Kidney (tissue), 14 donors: Measurements from ENCODE around the gene METTL24. TPM values are rescaled to one million over a fixed set of nuclear protein-coding genes. Genes with fewer than 3 reads are reported as not detected.

Experiments used
- DNase-seq, 5 donors: peaks; one replicate each; pipeline ENCODE4 v3.0.0-alpha.2; 2013 to 2020
- FAIRE-seq: peaks from 2 replicates; lab custom pipeline; 2012; peaks lifted over from hg19 to GRCh38; lab: Jason Lieb, UNC
- H3K27ac ChIP-seq, 2 donors: one replicate each; pipeline ENCODE4 v1.7.0; 2013; ENCODE audit warnings: low read depth in 2 of 2, low read length in 2 of 2, inconsistent platforms in 1 of 2
- H3K27me3 ChIP-seq: one replicate; pipeline ENCODE4 v1.7.1; 2013; ENCODE audit warnings: low read length, inconsistent platforms; ENCODE audit not compliant: control insufficient read depth, insufficient read depth
- H3K36me3 ChIP-seq, 3 donors: one replicate each; pipeline versions ENCODE4 v1.7.0 to v1.7.1; 2013; ENCODE audit warnings: low read length in 3 of 3, control low read depth in 1 of 3, inconsistent platforms in 1 of 3; ENCODE audit not compliant: insufficient read depth in 3 of 3, control insufficient read depth in 2 of 3
- H3K4me1 ChIP-seq, 3 donors: one replicate each; pipeline versions ENCODE4 v1.7.0 to v1.7.1; 2013; ENCODE audit warnings: low read length in 3 of 3, inconsistent platforms in 1 of 3, low read depth in 1 of 3; ENCODE audit not compliant: control insufficient read depth in 2 of 3, insufficient read depth in 2 of 3
- H3K4me3 ChIP-seq, 3 donors: one replicate each; pipeline versions ENCODE4 v1.7.0 to v1.8.1; 2013; ENCODE audit warnings: low read length in 3 of 3, control low read depth in 1 of 3, inconsistent platforms in 1 of 3
- H3K9ac ChIP-seq, 3 donors: one replicate each; pipeline versions ENCODE4 v1.7.0 to v1.7.1; 2013; ENCODE audit warnings: low read length in 3 of 3, control low read depth in 1 of 3, inconsistent platforms in 1 of 3
- H3K9me3 ChIP-seq, 3 donors: one replicate each; pipeline versions ENCODE4 v1.7.0 to v1.7.1; 2013; ENCODE audit warnings: low read length in 3 of 3, control low read depth in 1 of 3, inconsistent platforms in 1 of 3; ENCODE audit not compliant: control insufficient read depth in 2 of 3, insufficient read depth in 1 of 3
- CTCF ChIP-seq: IDR thresholded peaks from 3 replicates; pipeline ENCODE4 v1.5.1; 2012; ENCODE audit warnings: mild to moderate bottlenecking, moderate library complexity, borderline replicate concordance; ENCODE audit not compliant: insufficient read depth; ENCODE audit errors: extremely low read depth
- intact Hi-C: fragments of 100-400 bp; cut with DNase I; formaldehyde crosslinking; loops from one replicate; pipeline ENCODE4 v1.11.1; 2022
- polyA plus RNA-seq: library from polyadenylated mRNA; stranded (reverse); fragments of 350-450 nt; fragmentation: Illumina TruSeq; extraction: RNeasy Lipid Tissue Mini Kit (QIAGEN cat#74804); gene quantifications from one replicate; pipeline ENCODE4 v1.2.3, GENCODE V29; 2014; ENCODE audit warnings: low read depth, low replicate concordance; ENCODE audit not compliant: insufficient read depth
- total RNA-seq: library from RNA; stranded (reverse); fragmentation: NEBNext Ultra II Directional; extraction: Animal tissue kit (Norgen Biotek cat#: 25700); gene quantifications from one replicate; pipeline ENCODE4 v1.2.1, GENCODE V29; 2021
- donor health status: control.
- donor health status: control.
- donor health status: control.
- donor health status: control.
- donor health status: control.
- donor health status: DM: yes; HTN: yes; CAD: no.
- donor health status: Normal renal cell carcinoma (clear cell type).

METTL24 gene
- total and polyA plus RNA-seq, 2 donors from 2014 or later: 1.4 to 3.5 TPM

GRCh38 chr6:110329714-110330436 lies 28.3 kb downstream of the METTL24 start:
- peak overlapping the region; percentile 28 to 56 (median 53) for H3K4me3 ChIP-seq
- no peaks in the 10 kb centered on the region for H3K9me3 ChIP-seq
- peak in 4 of 5 donors; percentile 84 to 93 (median 88) for DNase-seq
- no peaks in the 10 kb centered on the region for H3K27me3 ChIP-seq
- H3K27ac ChIP-seq: no peak overlapping the region
- no peak overlapping the region for H3K9ac ChIP-seq
- no peak for FAIRE-seq
- intact Hi-C loops: no loop called here
- TF ChIP-seq CTCF: no peak
- H3K4me1 ChIP-seq: peaks cover 2 to 19% (median 9%) of the 10 kb centered on the region in 3 donors
- H3K36me3 ChIP-seq: no peaks in the 10 kb centered on the region

DNA sequence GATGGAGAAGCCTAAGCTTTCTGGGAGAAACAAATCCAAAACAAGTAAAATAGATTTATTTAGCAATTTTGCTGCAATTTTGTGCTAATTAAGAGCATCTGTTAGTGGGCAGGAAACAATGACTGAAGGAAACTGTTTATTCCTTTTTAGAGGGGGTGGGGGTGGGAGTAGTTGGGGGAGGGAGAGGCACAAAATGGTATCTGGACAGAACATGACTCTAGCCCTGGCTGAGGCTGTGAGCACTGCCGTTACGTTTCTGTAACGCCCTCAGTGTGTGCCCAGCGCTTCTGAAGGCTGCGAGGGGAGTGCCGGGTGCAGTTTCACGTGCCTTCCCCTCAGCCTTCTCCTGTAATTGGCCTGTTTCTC lies 28.8 kb downstream of the METTL24 start:
- FAIRE-seq (no peak), DNase-seq (no peak)
- TF ChIP-seq CTCF: no peak
- intact Hi-C loops: no loop called here
- no peak overlapping the region for H3K27ac ChIP-seq
- no peaks in the 10 kb centered on the region for H3K36me3 ChIP-seq
- H3K4me3 ChIP-seq: peak overlapping the region; percentile 28 to 56 (median 53)
- H3K9ac ChIP-seq: no peak overlapping the region
- H3K9me3 ChIP-seq: no peaks in the 10 kb centered on the region
- H3K4me1 ChIP-seq: peaks cover 5 to 19% (median 9%) of the 10 kb centered on the region in 3 donors
- no peaks in the 10 kb centered on the region for H3K27me3 ChIP-seq

- Histone ChIP-seq H3K36me3 (no peaks in the 10 kb centered on the region), H3K4me3 (no peak overlapping the region), H3K9me3 (no peaks in the 10 kb centered on the region), H3K9ac (no peak overlapping the region), H3K27me3 (no peaks in the 10 kb centered on the region), H3K27ac (no peak overlapping the region), H3K4me1 (peaks cover 5 to 21% (median 11%) of the 10 kb centered on the region in 3 donors)
- no peak for TF ChIP-seq CTCF
- DNase-seq: no peak
- FAIRE-seq: no peak
- intact Hi-C loops: no loop called here
These were observed 29.9 kb downstream of the METTL24 start for GRCh38 chr6:110328259-110328658.
